Astrocyte (in vitro differentiated cells and primary cell): ENCODE results near the gene ASB18. TPM values are rescaled to one million over a fixed set of nuclear protein-coding genes. Genes with fewer than 3 reads are reported as not detected.

Experiments
- DNase-seq: peaks from one replicate; pipeline ENCODE4 v3.0.0-alpha.2; 2010; ENCODE audit warnings: low read depth
- FAIRE-seq: peaks from 2 replicates; lab custom pipeline; 2011; peaks lifted over from hg19 to GRCh38; lab: Jason Lieb, UNC
- H2AFZ ChIP-seq: 2 replicates; pipeline ENCODE4 v1.6.0; 2012; ENCODE audit warnings: low read depth, low read length, inconsistent platforms
- H3K27ac ChIP-seq: 2 replicates; pipeline ENCODE4 v1.5.1; 2011; ENCODE audit warnings: low read depth, low read length, inconsistent platforms
- H3K27me3 ChIP-seq: 2 replicates; pipeline ENCODE4 v1.6.0; 2011; ENCODE audit warnings: low read length, inconsistent platforms; ENCODE audit not compliant: insufficient read depth
- H3K36me3 ChIP-seq: 2 replicates; pipeline ENCODE4 v1.5.1; 2011; ENCODE audit warnings: low read length, inconsistent platforms; ENCODE audit not compliant: insufficient read depth
- H3K4me1 ChIP-seq: 2 replicates; pipeline ENCODE4 v1.5.1; 2011; ENCODE audit warnings: low read length, inconsistent platforms; ENCODE audit not compliant: insufficient read depth
- H3K4me2 ChIP-seq: 2 replicates; pipeline ENCODE4 v1.6.0; 2012; ENCODE audit warnings: low read length, inconsistent platforms
- H3K4me3 ChIP-seq: 2 replicates; pipeline ENCODE4 v1.5.1; 2011; ENCODE audit warnings: low read depth, mild to moderate bottlenecking, low read length, inconsistent platforms; ENCODE audit not compliant: insufficient read depth
- H3K79me2 ChIP-seq: 2 replicates; pipeline ENCODE4 v1.6.0; 2012; ENCODE audit warnings: mild to moderate bottlenecking, low read length, inconsistent platforms; ENCODE audit not compliant: insufficient read depth
- H3K9ac ChIP-seq: 2 replicates; pipeline ENCODE4 v1.6.0; 2012; ENCODE audit warnings: mild to moderate bottlenecking, low read length, inconsistent platforms
- H3K9me3 ChIP-seq: 2 replicates; pipeline ENCODE4 v1.5.1; 2012; ENCODE audit warnings: low read depth, mild to moderate bottlenecking, low read length, inconsistent platforms; ENCODE audit not compliant: insufficient read depth
- H4K20me1 ChIP-seq: 2 replicates; pipeline ENCODE4 v1.6.0; 2012; ENCODE audit warnings: low read length, inconsistent platforms; ENCODE audit not compliant: insufficient read depth
- H3K27ac Mint-ChIP-seq: one replicate; pipeline ENCODE4 v1.8.0; 2021; ENCODE audit warnings: mild to moderate bottlenecking, mixed read lengths; ENCODE audit not compliant: unreplicated experiment
- H3K27me3 Mint-ChIP-seq: one replicate; pipeline ENCODE4 v1.8.0; 2021; ENCODE audit warnings: low read depth, mixed read lengths; ENCODE audit not compliant: unreplicated experiment
- H3K36me3 Mint-ChIP-seq: one replicate; pipeline ENCODE4 v1.8.0; 2021; ENCODE audit warnings: low read depth, mixed read lengths; ENCODE audit not compliant: unreplicated experiment
- H3K4me1 Mint-ChIP-seq: one replicate; pipeline ENCODE4 v1.8.0; 2021; ENCODE audit warnings: low read depth, mixed read lengths; ENCODE audit not compliant: unreplicated experiment
- H3K4me3 Mint-ChIP-seq: one replicate; pipeline ENCODE4 v1.8.0; 2021; ENCODE audit warnings: mild to moderate bottlenecking, moderate library complexity, mixed read lengths; ENCODE audit not compliant: unreplicated experiment
- H3K9me3 Mint-ChIP-seq: one replicate; pipeline ENCODE4 v1.8.0; 2021; ENCODE audit warnings: mild to moderate bottlenecking, mixed read lengths; ENCODE audit not compliant: unreplicated experiment
- CTCF ChIP-seq: IDR thresholded peaks from 2 replicates; pipeline ENCODE4 v1.5.1; 2011; ENCODE audit warnings: low read depth, mild to moderate bottlenecking, inconsistent platforms, low read length, moderate library complexity; ENCODE audit not compliant: insufficient read depth
- EZH2 ChIP-seq: IDR thresholded peaks from 2 replicates; pipeline ENCODE4 v1.6.1; 2012; ENCODE audit warnings: mild to moderate bottlenecking, low read length, inconsistent platforms; ENCODE audit not compliant: insufficient read depth
- total RNA-seq: library from RNA; stranded (reverse); gene quantifications from 2 replicates; pipeline ENCODE4 v1.2.1, GENCODE V29; 2021

Gene ASB18
- total RNA-seq, 1 donor from 2014 or later, result not detected

- no peak overlapping the region for H2AFZ ChIP-seq
- FAIRE-seq, result no peak
- Mint-ChIP-seq H3K9me3 (peaks cover 2% of the 10 kb centered on the region), H3K27me3 (peaks cover 41% of the 10 kb centered on the region), H3K4me3 (no peak overlapping the region), H3K36me3 (no peaks in the 10 kb centered on the region), H3K27ac (no peak overlapping the region), H3K4me1 (peaks cover 5% of the 10 kb centered on the region)
- peaks cover 8% of the 10 kb centered on the region for H3K27me3 ChIP-seq
- peaks cover under 1% of the 10 kb centered on the region for H3K4me1 ChIP-seq
- DNase-seq, result no peak
- no peak for TF ChIP-seq EZH2
- TF ChIP-seq CTCF, result no peak
- no peaks in the 10 kb centered on the region for H3K36me3 ChIP-seq
- H3K4me2 ChIP-seq, result no peak overlapping the region
- H3K9ac ChIP-seq, result no peak overlapping the region
- H4K20me1 ChIP-seq, result no peaks in the 10 kb centered on the region
- H3K9me3 ChIP-seq, result no peaks in the 10 kb centered on the region
- no peaks in the 10 kb centered on the region for H3K79me2 ChIP-seq
- no peak overlapping the region for H3K27ac ChIP-seq
- H3K4me3 ChIP-seq, result no peak overlapping the region
Measured at GRCh38 chr2:236242057-236242495, 22.1 kb downstream of the ASB18 start.

- H3K4me3 ChIP-seq, result no peak overlapping the region
- H3K4me2 ChIP-seq, result no peak overlapping the region
- FAIRE-seq, result no peak
- H4K20me1 ChIP-seq, result no peaks in the 10 kb centered on the region
- H3K79me2 ChIP-seq, result no peaks in the 10 kb centered on the region
- Mint-ChIP-seq H3K36me3 (no peaks in the 10 kb centered on the region), H3K4me1 (peaks cover 8% of the 10 kb centered on the region), H3K9me3 (peaks cover 2% of the 10 kb centered on the region), H3K4me3 (no peak overlapping the region), H3K27ac (peak overlapping the region; percentile 18), H3K27me3 (peaks cover 44% of the 10 kb centered on the region)
- no peak overlapping the region for H3K9ac ChIP-seq
- H3K27me3 ChIP-seq, result peaks cover 15% of the 10 kb centered on the region
- peaks cover 7% of the 10 kb centered on the region for H3K4me1 ChIP-seq
- H3K27ac ChIP-seq, result no peak overlapping the region
- H3K36me3 ChIP-seq, result no peaks in the 10 kb centered on the region
- DNase-seq, result no peak
- no peaks in the 10 kb centered on the region for H3K9me3 ChIP-seq
- no peak for TF ChIP-seq CTCF
- no peak for TF ChIP-seq EZH2
- H2AFZ ChIP-seq, result no peak overlapping the region
Measured at GRCh38 chr2:236241181-236242056, 22.8 kb downstream of the ASB18 start.
